H4 (cell line): ENCODE results near the gene MPZL3. TPM values are rescaled to one million over a fixed set of nuclear protein-coding genes. Genes with fewer than 3 reads are reported as not detected.
"Not testable (repeated sequence)": the region's sequence is repeated elsewhere in the genome, so short reads cannot be mapped to it uniquely, and the experiment has no call there.

ENCODE experiments used
- DNase-seq: peaks from one replicate; pipeline ENCODE4 v3.0.0-alpha.2; 2015; ENCODE audit warnings: low spot score
- total RNA-seq: library from RNA; depleted of rRNA; stranded (reverse); fragments of >200 nt; shearing (Covaris generic); gene quantifications from 2 replicates; pipeline ENCODE4 v1.2.3, GENCODE V29; 2014

The MPZL3 gene
- total RNA-seq, 1 experiment from 2014 or later = 9.8 TPM

- DNase-seq = no peak
Measured at GRCh38 chr11:118212781-118213191, 39.4 kb downstream of the MPZL3 start.

- no peak for DNase-seq
Measured at GRCh38 chr11:118212131-118212725, 39.9 kb downstream of the MPZL3 start.

- DNase-seq = no peak
Measured at GRCh38 chr11:118211006-118211405, 41.2 kb downstream of the MPZL3 start.

GRCh38 chr11:118210323-118210722 is 41.8 kb downstream of the MPZL3 start:
- DNase-seq = no peak

GRCh38 chr11:118209033-118209432 is 43.1 kb downstream of the MPZL3 start:
- DNase-seq = no peak

GRCh38 chr11:118207079-118207478 is 45.1 kb downstream of the MPZL3 start:
- DNase-seq = no peak

- peak; percentile 24 for DNase-seq
Measured at GRCh38 chr11:118206391-118207031, 45.7 kb downstream of the MPZL3 start.

GRCh38 chr11:118205606-118206378 is 46.4 kb downstream of the MPZL3 start:
- no peak for DNase-seq

GRCh38 chr11:118202599-118203422 is 49.4 kb downstream of the MPZL3 start:
- DNase-seq = no peak

- DNase-seq = no peak
Measured at GRCh38 chr11:118201966-118202365, 50.2 kb downstream of the MPZL3 start.

GRCh38 chr11:118200901-118201680 is 51.1 kb downstream of the MPZL3 start:
- DNase-seq = no peak

- DNase-seq = no peak
Measured at GRCh38 chr11:118200497-118200896, 51.7 kb downstream of the MPZL3 start.

GRCh38 chr11:118199135-118199534 is 53.0 kb downstream of the MPZL3 start:
- DNase-seq = no peak

- DNase-seq = peak; percentile 58
Measured at GRCh38 chr11:118198370-118198769, 53.8 kb downstream of the MPZL3 start.

- DNase-seq = peak; percentile 72
Measured at GRCh38 chr11:118194835-118195627, 57.1 kb downstream of the MPZL3 start.

- DNase-seq = no peak
Measured at GRCh38 chr11:118193910-118194566, 58.1 kb downstream of the MPZL3 start.

GRCh38 chr11:118192817-118193216 is 59.3 kb downstream of the MPZL3 start:
- DNase-seq = not testable (repeated sequence)

- not testable (repeated sequence) for DNase-seq
Measured at GRCh38 chr11:118190942-118191506, 61.1 kb downstream of the MPZL3 start.

- DNase-seq = no peak
Measured at GRCh38 chr11:118186346-118187107, 65.6 kb downstream of the MPZL3 start.
